Esophagus muscularis mucosa (tissue), 4 donors: ENCODE data around the gene GCK.

Experiments
- EP300 ChIP-seq: sonication (generic); formaldehyde crosslinking; IDR thresholded peaks from one replicate; pipeline ENCODE4 v1.6.1; 2017; ENCODE audit warnings: antibody characterized with exemption
- POLR2A ChIP-seq: fragments of 450-650 bp; IDR thresholded peaks from one replicate; pipeline ENCODE4 v1.6.1; 2017; ENCODE audit warnings: antibody characterized with exemption, moderate library complexity, mild to moderate bottlenecking, low read depth
- POLR2AphosphoS5 ChIP-seq, 2 donors: sonication (generic); formaldehyde crosslinking; IDR thresholded peaks; one replicate each; pipeline ENCODE4 v1.6.1; 2017; ENCODE audit warnings: antibody characterized with exemption in 2 of 2
- TF ChIP-seq, protein P1 (sequence below), 3 experiments: fragments of 200-600 bp in 2 of 3; fragments of 450-650 bp in 1 of 3; sonication (generic) in 2 of 3; IDR thresholded peaks; one replicate each; pipeline ENCODE4 v1.5.1; 2017 to 2019; ENCODE audit warnings: antibody characterized with exemption in 3 of 3, mild to moderate bottlenecking in 2 of 3, moderate library complexity in 1 of 3

DNA sequence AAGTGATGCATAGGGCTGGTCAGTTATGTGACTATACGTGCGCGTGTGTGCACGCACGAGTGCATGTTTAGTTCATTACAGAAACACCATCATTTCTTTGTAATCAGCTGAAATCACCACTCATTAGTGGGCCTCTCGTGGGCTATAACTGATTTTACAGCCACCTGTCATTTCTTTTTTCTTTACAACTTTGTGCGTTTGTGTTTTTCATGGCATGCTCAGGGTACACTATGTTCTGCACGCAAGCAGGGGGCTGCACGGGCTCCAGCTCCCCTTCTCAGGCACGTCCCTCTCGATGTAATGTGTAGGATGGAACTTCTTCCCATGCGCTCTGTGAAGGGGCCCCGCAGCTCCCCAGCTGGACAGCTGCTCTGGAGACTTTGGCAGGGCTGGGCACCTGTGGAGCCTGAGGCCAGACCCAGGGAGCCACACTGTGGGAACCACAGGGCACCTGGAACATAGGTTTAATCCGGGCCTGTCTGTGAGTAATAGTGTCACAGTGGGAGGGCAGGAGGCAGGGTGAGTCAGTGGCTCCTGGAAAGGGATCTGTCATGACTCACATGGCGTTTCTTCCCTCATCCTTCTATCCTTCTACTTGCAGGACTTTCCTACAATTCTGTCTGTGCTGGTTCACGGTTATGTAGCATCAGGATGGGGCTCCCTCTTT, 4.9 kb downstream of the GCK start:
- TF ChIP-seq, protein P1, sequence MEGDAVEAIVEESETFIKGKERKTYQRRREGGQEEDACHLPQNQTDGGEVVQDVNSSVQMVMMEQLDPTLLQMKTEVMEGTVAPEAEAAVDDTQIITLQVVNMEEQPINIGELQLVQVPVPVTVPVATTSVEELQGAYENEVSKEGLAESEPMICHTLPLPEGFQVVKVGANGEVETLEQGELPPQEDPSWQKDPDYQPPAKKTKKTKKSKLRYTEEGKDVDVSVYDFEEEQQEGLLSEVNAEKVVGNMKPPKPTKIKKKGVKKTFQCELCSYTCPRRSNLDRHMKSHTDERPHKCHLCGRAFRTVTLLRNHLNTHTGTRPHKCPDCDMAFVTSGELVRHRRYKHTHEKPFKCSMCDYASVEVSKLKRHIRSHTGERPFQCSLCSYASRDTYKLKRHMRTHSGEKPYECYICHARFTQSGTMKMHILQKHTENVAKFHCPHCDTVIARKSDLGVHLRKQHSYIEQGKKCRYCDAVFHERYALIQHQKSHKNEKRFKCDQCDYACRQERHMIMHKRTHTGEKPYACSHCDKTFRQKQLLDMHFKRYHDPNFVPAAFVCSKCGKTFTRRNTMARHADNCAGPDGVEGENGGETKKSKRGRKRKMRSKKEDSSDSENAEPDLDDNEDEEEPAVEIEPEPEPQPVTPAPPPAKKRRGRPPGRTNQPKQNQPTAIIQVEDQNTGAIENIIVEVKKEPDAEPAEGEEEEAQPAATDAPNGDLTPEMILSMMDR (IDR thresholded peaks at IDR 0.05): no peak
- TF ChIP-seq POLR2A (no peak), POLR2AphosphoS5 (IDR thresholded peaks at IDR 0.05) (no peak), EP300 (no peak)
